H9 (cell line): ENCODE measurements around the gene TGFBR2. TPM values are rescaled to one million over a fixed set of nuclear protein-coding genes. Genes with fewer than 3 reads are reported as not detected.

ENCODE experiments used
- DNase-seq: peaks from one replicate; pipeline ENCODE4 v3.0.0-alpha.2; 2017
- H2AFZ ChIP-seq: one replicate; pipeline ENCODE4 v1.6.1; 2013; ENCODE audit warnings: mild to moderate bottlenecking, low read length, control low read depth, moderate library complexity
- H2AK5ac ChIP-seq: 2 replicates; pipeline ENCODE4 v1.6.1; 2013; ENCODE audit warnings: low read length, control low read depth, mixed read lengths; ENCODE audit not compliant: insufficient read length
- H2BK120ac ChIP-seq: one replicate; pipeline ENCODE4 v1.6.1; 2013; ENCODE audit warnings: low read depth, mild to moderate bottlenecking, low read length, control low read depth, inconsistent platforms; ENCODE audit not compliant: poor library complexity, severe bottlenecking
- H2BK12ac ChIP-seq: 2 replicates; pipeline ENCODE4 v1.6.1; 2013; ENCODE audit warnings: low read length, control low read depth, mixed read lengths, low read depth; ENCODE audit not compliant: insufficient read length
- H2BK15ac ChIP-seq: 2 replicates; pipeline ENCODE4 v1.6.1; 2013; ENCODE audit warnings: low read depth, low read length, control low read depth
- H2BK20ac ChIP-seq: one replicate; pipeline ENCODE4 v1.6.1; 2013; ENCODE audit warnings: low read depth, mild to moderate bottlenecking, low read length, control low read depth, inconsistent platforms; ENCODE audit not compliant: poor library complexity, severe bottlenecking
- H2BK5ac ChIP-seq: 2 replicates; pipeline ENCODE4 v1.6.1; 2013; ENCODE audit warnings: low read length, control low read depth, mixed read lengths; ENCODE audit not compliant: insufficient read length
- H3K14ac ChIP-seq: 2 replicates; pipeline ENCODE4 v1.6.1; 2013; ENCODE audit warnings: low read length, control low read depth; ENCODE audit not compliant: insufficient read depth
- H3K18ac ChIP-seq: 2 replicates; pipeline ENCODE4 v1.6.1; 2013; ENCODE audit warnings: low read depth, mild to moderate bottlenecking, mixed read lengths, low read length, control low read depth; ENCODE audit not compliant: insufficient read length
- H3K23ac ChIP-seq: 2 replicates; pipeline ENCODE4 v1.6.1; 2013; ENCODE audit warnings: low read length, control low read depth, mixed read lengths, low read depth; ENCODE audit not compliant: insufficient read length
- H3K23me2 ChIP-seq: 2 replicates; pipeline ENCODE4 v1.6.1; 2013; ENCODE audit warnings: low read depth, mild to moderate bottlenecking, mixed read lengths, low read length, control low read depth; ENCODE audit not compliant: insufficient read length, poor library complexity, severe bottlenecking
- H3K27ac ChIP-seq: 2 replicates; pipeline ENCODE4 v1.5.1; 2013; ENCODE audit warnings: low read length, control low read depth, mixed read lengths, low read depth; ENCODE audit not compliant: insufficient read length
- H3K27me3 ChIP-seq: 2 replicates; pipeline ENCODE4 v1.6.1; 2013; ENCODE audit warnings: low read length, control low read depth, inconsistent platforms; ENCODE audit not compliant: insufficient read depth
- H3K4ac ChIP-seq: 2 replicates; pipeline ENCODE4 v1.6.1; 2013; ENCODE audit warnings: low read depth, mild to moderate bottlenecking, control low read depth, inconsistent platforms, low read length, moderate library complexity
- H3K4me1 ChIP-seq: 2 replicates; pipeline ENCODE4 v1.6.1; 2013; ENCODE audit warnings: low read length, control low read depth, inconsistent platforms; ENCODE audit not compliant: insufficient read depth
- H3K4me2 ChIP-seq: 2 replicates; pipeline ENCODE4 v1.6.1; 2013; ENCODE audit warnings: low read length, control low read depth, mixed read lengths; ENCODE audit not compliant: insufficient read length, insufficient read depth
- H3K56ac ChIP-seq: 2 replicates; pipeline ENCODE4 v1.6.1; 2013; ENCODE audit warnings: low read depth, mild to moderate bottlenecking, mixed read lengths, low read length, control low read depth; ENCODE audit not compliant: insufficient read length
- H3K79me1 ChIP-seq: 2 replicates; pipeline ENCODE4 v1.6.1; 2013; ENCODE audit warnings: low read depth, mild to moderate bottlenecking, moderate library complexity, low read length, control low read depth, inconsistent platforms; ENCODE audit not compliant: insufficient read depth, poor library complexity, severe bottlenecking
- H3K79me2 ChIP-seq: 2 replicates; pipeline ENCODE4 v1.6.1; 2013; ENCODE audit warnings: low read length, control low read depth, inconsistent platforms; ENCODE audit not compliant: insufficient read depth
- H3K9ac ChIP-seq: 2 replicates; pipeline ENCODE4 v1.6.1; 2013; ENCODE audit warnings: low read length, control low read depth, mixed read lengths; ENCODE audit not compliant: insufficient read length; ENCODE audit errors: extremely low read depth
- H3K9me3 ChIP-seq: one replicate; pipeline ENCODE4 v1.6.1; 2013; ENCODE audit warnings: low read depth, low read length, inconsistent platforms; ENCODE audit not compliant: control insufficient read depth
- H3T11ph ChIP-seq: one replicate; pipeline ENCODE4 v1.6.1; 2013; ENCODE audit warnings: mild to moderate bottlenecking, low read length, control low read depth, inconsistent platforms
- H4K20me1 ChIP-seq: one replicate; pipeline ENCODE4 v1.6.1; 2013; ENCODE audit not compliant: control insufficient read depth, insufficient read length, insufficient read depth
- H4K5ac ChIP-seq: 2 replicates; pipeline ENCODE4 v1.6.1; 2013; ENCODE audit warnings: low read depth, mild to moderate bottlenecking, mixed read lengths, low read length, control low read depth; ENCODE audit not compliant: insufficient read length
- H4K8ac ChIP-seq: replicated peaks from 2 replicates; pipeline ENCODE4 v1.6.1; 2013; ENCODE audit warnings: low read length, control low read depth, mixed read lengths, low read depth; ENCODE audit not compliant: insufficient read length
- H4K91ac ChIP-seq: 2 replicates; pipeline ENCODE4 v1.6.1; 2013; ENCODE audit warnings: low read depth, mild to moderate bottlenecking, moderate library complexity, mixed read lengths, low read length, control low read depth; ENCODE audit not compliant: insufficient read length
- H3K27ac Mint-ChIP-seq, 3 experiments: 2 replicates in 2 of 3; 3 replicates in 1 of 3; pipeline ENCODE4 v1.8.0; 2020 to 2021; ENCODE audit warnings: mixed read lengths in 3 of 3, mild to moderate bottlenecking in 1 of 3, moderate library complexity in 1 of 3
- H3K27me3 Mint-ChIP-seq: 2 replicates; pipeline ENCODE4 v1.8.0; 2021; ENCODE audit warnings: low read depth, mild to moderate bottlenecking, moderate library complexity, mixed read lengths
- H3K36me3 Mint-ChIP-seq, 3 experiments: 2 replicates in 2 of 3; 3 replicates in 1 of 3; pipeline ENCODE4 v1.8.0; 2020 to 2021; ENCODE audit warnings: low read depth in 3 of 3, mixed read lengths in 3 of 3; ENCODE audit not compliant: insufficient read depth in 1 of 3
- H3K4me1 Mint-ChIP-seq, 2 experiments: 2 replicates each; pipeline ENCODE4 v1.8.0; 2020; ENCODE audit warnings: mixed read lengths in 2 of 2
- H3K4me3 Mint-ChIP-seq, 2 experiments: 2 replicates in 1 of 2; 3 replicates in 1 of 2; pipeline ENCODE4 v1.8.0; 2020 to 2021; ENCODE audit warnings: mild to moderate bottlenecking in 2 of 2, mixed read lengths in 2 of 2, moderate library complexity in 1 of 2
- H3K9me3 Mint-ChIP-seq, 2 experiments: 2 replicates in 1 of 2; 3 replicates in 1 of 2; pipeline ENCODE4 v1.8.0; 2020; ENCODE audit warnings: mild to moderate bottlenecking in 2 of 2, mixed read lengths in 2 of 2, moderate library complexity in 1 of 2
- CTCF ChIP-seq: fragments of 200-600 bp; sonication (generic); conservative IDR thresholded peaks from 3 replicates; pipeline ENCODE4 v1.8.0; 2021; ENCODE audit warnings: antibody characterized with exemption, mild to moderate bottlenecking
- total RNA-seq: library from RNA; stranded (reverse); gene quantifications from 2 replicates; pipeline ENCODE4 v1.2.1, GENCODE V29; 2021

Gene TGFBR2
- total RNA-seq, 1 experiment from 2014 or later = 10.6 TPM

- H3K27me3 Mint-ChIP-seq = no peaks in the 10 kb centered on the region; the same call in 1 of the 2 replicates
- H4K5ac ChIP-seq = no peak overlapping the region
- no peak overlapping the region for H3K27ac ChIP-seq
- no peaks in the 10 kb centered on the region for H3K79me1 ChIP-seq
- H3K23ac ChIP-seq = no peak overlapping the region
- H3K14ac ChIP-seq = no peak overlapping the region
- no peak overlapping the region for H2BK20ac ChIP-seq
- peaks cover 12% of the 10 kb centered on the region for H3K9me3 ChIP-seq
- no peak overlapping the region for H3K9ac ChIP-seq
- H3K23me2 ChIP-seq = no peaks in the 10 kb centered on the region
- H3K4me2 ChIP-seq = no peak overlapping the region
- no peak overlapping the region for H2AK5ac ChIP-seq
- no peak overlapping the region for H3K4ac ChIP-seq
- H3K79me2 ChIP-seq = no peaks in the 10 kb centered on the region
- peaks cover 37 to 50% of the 10 kb centered on the region in 2 experiments for H3K9me3 Mint-ChIP-seq
- H4K8ac ChIP-seq = no peak overlapping the region
- no peak overlapping the region for H2BK12ac ChIP-seq
- peaks cover 31 to 35% of the 10 kb centered on the region in 2 experiments for H3K4me1 Mint-ChIP-seq
- no peak overlapping the region for H3T11ph ChIP-seq
- no peak for DNase-seq
- no peak overlapping the region for H2AFZ ChIP-seq
- no peak overlapping the region for H2BK5ac ChIP-seq
- no peak overlapping the region for H2BK15ac ChIP-seq
- no peak overlapping the region for H3K56ac ChIP-seq
- H4K91ac ChIP-seq = no peak overlapping the region
- TF ChIP-seq CTCF = no peak
- no peaks in the 10 kb centered on the region for H3K27me3 ChIP-seq
- peak overlapping the region in 1 of 3 experiments; percentile 72; a peak in 2 of 7 replicates for H3K27ac Mint-ChIP-seq
- H3K36me3 Mint-ChIP-seq = peaks cover 46 to 52% (median 50%) of the 10 kb centered on the region in 3 experiments
- H3K18ac ChIP-seq = no peak overlapping the region
- H3K4me3 Mint-ChIP-seq = no peak overlapping the region
- H4K20me1 ChIP-seq = no peaks in the 10 kb centered on the region
- H3K4me1 ChIP-seq = peaks cover 5% of the 10 kb centered on the region
- no peak overlapping the region for H2BK120ac ChIP-seq
Observed at GRCh38 chr3:30702038-30702827, 95.8 kb downstream of the TGFBR2 start.
